ENCODE data around the gene NTF3.

NTF3 gene

GRCh38 chr12:5430641-5431603 is 986 bp upstream of the NTF3 start:
- H3K36me3 ChIP-seq (ENCODE audit: control insufficient read depth, insufficient read depth, low read length), result no peaks in the 10 kb centered on the region
- H3K9me3 ChIP-seq (ENCODE audit: control insufficient read depth, low read length), result no peaks in the 10 kb centered on the region
- H3K27ac ChIP-seq (ENCODE audit: insufficient read depth, low read length, poor library complexity, severe bottlenecking), result no peak overlapping the region
- no peak overlapping the region for H3K4me3 ChIP-seq (ENCODE audit: insufficient read depth, low read depth, low read length, poor library complexity, severe bottlenecking)
- peaks cover 4% of the 10 kb centered on the region for H3K4me1 ChIP-seq (ENCODE audit: control insufficient read depth, insufficient read depth, low read length, poor library complexity, severe bottlenecking)
- DNase-seq, result no peak
- H3K27me3 ChIP-seq (replicated peaks; ENCODE audit: control insufficient read depth, insufficient read depth, low read length, poor library complexity, severe bottlenecking), result peaks cover 14% of the 10 kb centered on the region

- H3K27me3 ChIP-seq (replicated peaks; ENCODE audit: control insufficient read depth, insufficient read depth, low read length, poor library complexity, severe bottlenecking), result peaks cover 11% of the 10 kb centered on the region
- H3K4me3 ChIP-seq (ENCODE audit: insufficient read depth, low read depth, low read length, poor library complexity, severe bottlenecking), result no peak overlapping the region
- no peak for DNase-seq
- no peaks in the 10 kb centered on the region for H3K36me3 ChIP-seq (ENCODE audit: control insufficient read depth, insufficient read depth, low read length)
- H3K27ac ChIP-seq (ENCODE audit: insufficient read depth, low read length, poor library complexity, severe bottlenecking), result no peak overlapping the region
- H3K9me3 ChIP-seq (ENCODE audit: control insufficient read depth, low read length), result no peaks in the 10 kb centered on the region
- H3K4me1 ChIP-seq (ENCODE audit: control insufficient read depth, insufficient read depth, low read length, poor library complexity, severe bottlenecking), result peaks cover 4% of the 10 kb centered on the region
Measured at GRCh38 chr12:5433081-5433844, 1.4 kb downstream of the NTF3 start.

GRCh38 chr12:5433845-5434646 is 2.1 kb downstream of the NTF3 start:
- no peaks in the 10 kb centered on the region for H3K36me3 ChIP-seq (ENCODE audit: control insufficient read depth, insufficient read depth, low read length)
- no peak overlapping the region for H3K4me3 ChIP-seq (ENCODE audit: insufficient read depth, low read depth, low read length, poor library complexity, severe bottlenecking)
- H3K4me1 ChIP-seq (ENCODE audit: control insufficient read depth, insufficient read depth, low read length, poor library complexity, severe bottlenecking), result peaks cover 4% of the 10 kb centered on the region
- peaks cover 11% of the 10 kb centered on the region for H3K27me3 ChIP-seq (replicated peaks; ENCODE audit: control insufficient read depth, insufficient read depth, low read length, poor library complexity, severe bottlenecking)
- DNase-seq, result no peak
- no peaks in the 10 kb centered on the region for H3K9me3 ChIP-seq (ENCODE audit: control insufficient read depth, low read length)
- H3K27ac ChIP-seq (ENCODE audit: insufficient read depth, low read length, poor library complexity, severe bottlenecking), result no peak overlapping the region

GRCh38 chr12:5434647-5435560 is 3.0 kb downstream of the NTF3 start:
- Histone ChIP-seq H3K4me3 (ENCODE audit: insufficient read depth, low read depth, low read length, poor library complexity, severe bottlenecking) (no peak overlapping the region), H3K9me3 (ENCODE audit: control insufficient read depth, low read length) (no peaks in the 10 kb centered on the region), H3K27ac (ENCODE audit: insufficient read depth, low read length, poor library complexity, severe bottlenecking) (no peak overlapping the region), H3K36me3 (ENCODE audit: control insufficient read depth, insufficient read depth, low read length) (no peaks in the 10 kb centered on the region), H3K4me1 (ENCODE audit: control insufficient read depth, insufficient read depth, low read length, poor library complexity, severe bottlenecking) (peaks cover 4% of the 10 kb centered on the region), H3K27me3 (replicated peaks; ENCODE audit: control insufficient read depth, insufficient read depth, low read length, poor library complexity, severe bottlenecking) (peaks cover 10% of the 10 kb centered on the region)
- DNase-seq, result no peak

- Histone ChIP-seq H3K4me3 (ENCODE audit: insufficient read depth, low read depth, low read length, poor library complexity, severe bottlenecking) (no peak overlapping the region), H3K4me1 (ENCODE audit: control insufficient read depth, insufficient read depth, low read length, poor library complexity, severe bottlenecking) (no peaks in the 10 kb centered on the region), H3K9me3 (ENCODE audit: control insufficient read depth, low read length) (no peaks in the 10 kb centered on the region), H3K36me3 (ENCODE audit: control insufficient read depth, insufficient read depth, low read length) (no peaks in the 10 kb centered on the region), H3K27me3 (replicated peaks; ENCODE audit: control insufficient read depth, insufficient read depth, low read length, poor library complexity, severe bottlenecking) (peaks cover 7% of the 10 kb centered on the region), H3K27ac (ENCODE audit: insufficient read depth, low read length, poor library complexity, severe bottlenecking) (no peak overlapping the region)
- DNase-seq, result no peak
Measured at GRCh38 chr12:5437182-5437583, 5.3 kb downstream of the NTF3 start.

GRCh38 chr12:5437589-5437988 is 5.7 kb downstream of the NTF3 start:
- no peak for DNase-seq
- Histone ChIP-seq H3K9me3 (ENCODE audit: control insufficient read depth, low read length) (no peaks in the 10 kb centered on the region), H3K4me3 (ENCODE audit: insufficient read depth, low read depth, low read length, poor library complexity, severe bottlenecking) (no peak overlapping the region), H3K27me3 (replicated peaks; ENCODE audit: control insufficient read depth, insufficient read depth, low read length, poor library complexity, severe bottlenecking) (peaks cover 3% of the 10 kb centered on the region), H3K36me3 (ENCODE audit: control insufficient read depth, insufficient read depth, low read length) (no peaks in the 10 kb centered on the region), H3K27ac (ENCODE audit: insufficient read depth, low read length, poor library complexity, severe bottlenecking) (no peak overlapping the region), H3K4me1 (ENCODE audit: control insufficient read depth, insufficient read depth, low read length, poor library complexity, severe bottlenecking) (no peaks in the 10 kb centered on the region)

GRCh38 chr12:5438671-5439200 is 6.8 kb downstream of the NTF3 start:
- H3K4me1 ChIP-seq (ENCODE audit: control insufficient read depth, insufficient read depth, low read length, poor library complexity, severe bottlenecking), result no peaks in the 10 kb centered on the region
- H3K9me3 ChIP-seq (ENCODE audit: control insufficient read depth, low read length), result no peaks in the 10 kb centered on the region
- no peaks in the 10 kb centered on the region for H3K27me3 ChIP-seq (replicated peaks; ENCODE audit: control insufficient read depth, insufficient read depth, low read length, poor library complexity, severe bottlenecking)
- no peak overlapping the region for H3K27ac ChIP-seq (ENCODE audit: insufficient read depth, low read length, poor library complexity, severe bottlenecking)
- no peak for DNase-seq
- no peak overlapping the region for H3K4me3 ChIP-seq (ENCODE audit: insufficient read depth, low read depth, low read length, poor library complexity, severe bottlenecking)
- H3K36me3 ChIP-seq (ENCODE audit: control insufficient read depth, insufficient read depth, low read length), result no peaks in the 10 kb centered on the region

GRCh38 chr12:5439371-5439771 is 7.5 kb downstream of the NTF3 start:
- H3K4me1 ChIP-seq (ENCODE audit: control insufficient read depth, insufficient read depth, low read length, poor library complexity, severe bottlenecking), result no peaks in the 10 kb centered on the region
- H3K27me3 ChIP-seq (replicated peaks; ENCODE audit: control insufficient read depth, insufficient read depth, low read length, poor library complexity, severe bottlenecking), result no peaks in the 10 kb centered on the region

GRCh38 chr12:5439788-5440300 is 7.9 kb downstream of the NTF3 start:
- no peak overlapping the region for H3K4me3 ChIP-seq (ENCODE audit: insufficient read depth, low read depth, low read length, poor library complexity, severe bottlenecking)
- no peaks in the 10 kb centered on the region for H3K9me3 ChIP-seq (ENCODE audit: control insufficient read depth, low read length)
- H3K36me3 ChIP-seq (ENCODE audit: control insufficient read depth, insufficient read depth, low read length), result no peaks in the 10 kb centered on the region
- no peaks in the 10 kb centered on the region for H3K4me1 ChIP-seq (ENCODE audit: control insufficient read depth, insufficient read depth, low read length, poor library complexity, severe bottlenecking)
- no peak overlapping the region for H3K27ac ChIP-seq (ENCODE audit: insufficient read depth, low read length, poor library complexity, severe bottlenecking)
- H3K27me3 ChIP-seq (replicated peaks; ENCODE audit: control insufficient read depth, insufficient read depth, low read length, poor library complexity, severe bottlenecking), result no peaks in the 10 kb centered on the region
- DNase-seq, result no peak

More at GRCh38 chr12:5439371-5439771, 7.5 kb downstream of the NTF3 start:
- no peak overlapping the region for H3K27ac ChIP-seq (ENCODE audit: insufficient read depth, low read length, poor library complexity, severe bottlenecking)
- no peaks in the 10 kb centered on the region for H3K36me3 ChIP-seq (ENCODE audit: control insufficient read depth, insufficient read depth, low read length)
- H3K9me3 ChIP-seq (ENCODE audit: control insufficient read depth, low read length), result no peaks in the 10 kb centered on the region
- no peak for DNase-seq
- no peak overlapping the region for H3K4me3 ChIP-seq (ENCODE audit: insufficient read depth, low read depth, low read length, poor library complexity, severe bottlenecking)
